Umbilical cord (tissue), 2 donors: Measurements from ENCODE around the gene HOXD11. TPM values are rescaled to one million over a fixed set of nuclear protein-coding genes. Genes with fewer than 3 reads are reported as not detected.

Experiments
- DNase-seq: peaks from one replicate; pipeline ENCODE4 v3.0.0-alpha.2; 2015; ENCODE audit warnings: low spot score
- total RNA-seq: library from RNA; depleted of rRNA; stranded (reverse); fragments of >200 nt; gene quantifications from one replicate; pipeline ENCODE4 v1.2.3, GENCODE V29; 2014; ENCODE audit warnings: low replicate concordance; ENCODE audit not compliant: insufficient read depth

Gene HOXD11
- total RNA-seq, 1 donor from 2014 or later, result 18.1 TPM

DNA sequence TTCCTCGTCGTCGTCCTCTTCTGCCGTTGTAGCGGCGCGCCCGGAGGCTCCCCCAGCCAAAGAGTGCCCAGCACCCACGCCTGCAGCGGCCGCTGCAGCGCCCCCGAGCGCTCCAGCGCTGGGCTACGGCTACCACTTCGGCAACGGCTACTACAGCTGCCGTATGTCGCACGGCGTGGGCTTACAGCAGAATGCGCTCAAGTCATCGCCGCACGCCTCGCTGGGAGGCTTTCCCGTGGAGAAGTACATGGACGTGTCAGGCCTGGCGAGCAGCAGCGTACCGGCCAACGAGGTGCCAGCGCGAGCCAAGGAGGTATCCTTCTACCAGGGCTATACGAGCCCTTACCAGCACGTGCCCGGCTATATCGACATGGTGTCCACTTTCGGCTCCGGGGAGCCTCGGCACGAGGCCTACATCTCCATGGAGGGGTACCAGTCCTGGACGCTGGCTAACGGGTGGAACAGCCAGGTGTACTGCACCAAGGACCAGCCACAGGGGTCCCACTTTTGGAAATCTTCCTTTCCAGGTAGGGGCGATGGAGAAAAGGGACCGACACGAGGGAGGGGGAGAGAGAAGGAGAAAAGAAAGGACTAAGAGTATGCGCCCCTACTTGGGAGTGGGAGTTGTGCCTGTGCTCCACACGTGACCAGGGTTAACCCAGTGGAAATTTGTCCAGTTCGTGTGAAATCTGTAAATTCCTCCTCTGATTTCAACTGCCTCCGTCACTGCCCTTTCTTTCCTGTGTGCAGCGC lies 13.8 kb upstream of the HOXD11 start:
- no peak for DNase-seq

GRCh38 chr2:176093898-176094249 lies 13.2 kb upstream of the HOXD11 start:
- DNase-seq, result no peak

DNA sequence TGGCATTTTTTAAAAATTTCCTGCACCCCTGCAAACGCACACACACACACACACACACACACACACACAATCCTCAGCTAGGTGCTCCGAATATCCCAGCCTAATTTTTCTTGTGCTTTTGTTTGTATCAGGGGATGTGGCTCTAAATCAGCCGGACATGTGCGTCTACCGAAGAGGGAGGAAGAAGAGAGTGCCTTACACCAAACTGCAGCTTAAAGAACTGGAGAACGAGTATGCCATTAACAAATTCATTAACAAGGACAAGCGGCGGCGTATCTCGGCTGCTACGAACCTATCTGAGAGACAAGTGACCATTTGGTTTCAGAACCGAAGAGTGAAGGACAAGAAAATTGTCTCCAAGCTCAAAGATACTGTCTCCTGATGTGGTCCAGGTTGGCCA lies 12.7 kb upstream of the HOXD11 start:
- DNase-seq, result no peak

GRCh38 chr2:176095421-176095820 lies 11.7 kb upstream of the HOXD11 start:
- DNase-seq, result no peak

GRCh38 chr2:176096243-176096985 lies 10.7 kb upstream of the HOXD11 start:
- DNase-seq, result peak; percentile 38

DNA sequence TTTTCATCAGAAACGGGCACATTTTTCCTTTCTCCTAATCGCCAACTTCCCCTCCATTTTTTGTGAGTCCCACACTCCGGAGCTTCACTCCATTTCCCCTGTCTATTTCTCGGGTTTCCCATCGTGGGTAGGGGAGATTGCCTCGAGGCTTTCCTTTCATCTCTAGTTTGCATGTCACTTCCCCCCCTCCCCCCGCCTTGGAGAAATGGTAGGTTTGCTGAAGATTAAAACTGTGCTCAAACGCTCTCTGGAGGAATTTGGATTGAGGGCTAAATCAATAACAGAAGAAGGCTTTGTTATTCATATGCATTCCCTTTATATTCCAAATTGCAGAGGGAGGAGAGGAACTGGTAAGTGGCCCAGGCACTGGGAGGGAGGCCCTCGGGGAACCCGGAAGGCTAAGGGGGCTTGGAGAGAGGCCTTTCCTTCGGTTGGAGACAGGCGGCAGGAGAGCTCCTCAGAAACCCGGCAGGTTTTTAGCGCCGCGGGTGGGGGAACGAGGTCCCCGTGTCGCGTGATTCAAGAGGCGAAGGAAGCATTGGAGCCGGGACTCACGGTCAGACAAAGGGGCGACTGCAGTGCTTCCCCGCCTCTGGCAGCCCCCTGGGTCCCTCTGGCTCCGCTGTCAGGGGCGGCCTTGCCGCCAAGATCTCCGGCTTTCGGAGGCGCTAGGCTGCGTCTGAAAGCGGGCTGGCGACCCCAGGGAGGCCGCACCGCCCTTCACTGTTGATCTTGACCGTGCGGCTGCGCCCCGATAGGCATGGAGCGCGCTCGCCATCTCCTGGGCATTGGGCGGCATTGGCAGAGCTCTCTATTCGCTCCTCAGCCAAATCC lies 9.9 kb upstream of the HOXD11 start:
- peak; percentile 84 for DNase-seq

GRCh38 chr2:176097820-176098365 lies 9.2 kb upstream of the HOXD11 start:
- DNase-seq, result no peak

DNA sequence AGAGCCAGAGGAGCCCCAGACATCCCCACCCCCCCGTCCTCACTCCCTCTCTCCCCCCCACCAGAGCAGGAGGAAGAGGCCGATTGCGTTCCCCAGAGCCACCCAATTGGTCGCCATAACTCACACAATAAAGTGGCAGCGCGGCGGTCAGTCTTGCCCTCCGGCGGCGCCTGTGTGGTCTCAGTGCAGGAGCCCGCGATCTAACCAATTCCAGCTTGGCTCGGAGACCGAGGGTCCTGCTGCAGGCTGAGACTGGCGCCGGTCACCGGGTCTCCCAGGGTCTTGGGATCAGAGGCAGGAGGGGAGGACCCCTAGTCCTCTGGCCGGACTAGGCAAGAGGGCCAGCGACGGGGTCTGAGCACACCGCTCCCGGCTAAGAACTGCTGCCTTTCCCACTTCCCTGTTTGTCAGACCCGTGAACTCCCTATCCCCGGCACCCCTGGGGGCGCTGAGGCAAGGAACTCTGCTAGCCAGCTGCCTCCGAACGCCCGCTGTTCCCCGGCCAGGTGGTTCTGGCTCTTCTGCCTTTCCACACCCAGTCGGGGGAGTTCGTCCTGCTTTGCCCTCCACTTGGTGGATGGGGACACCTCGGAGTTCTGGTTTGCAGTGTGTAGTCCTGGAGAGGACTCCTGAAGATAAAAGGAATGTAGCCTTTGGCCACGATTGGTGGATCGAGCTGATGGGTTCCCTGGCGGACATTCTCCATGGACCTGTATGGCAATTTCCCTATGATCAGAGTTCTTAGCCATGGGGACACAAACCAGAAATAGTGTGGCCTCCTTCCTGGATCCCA lies 8.5 kb upstream of the HOXD11 start:
- no peak for DNase-seq

DNA sequence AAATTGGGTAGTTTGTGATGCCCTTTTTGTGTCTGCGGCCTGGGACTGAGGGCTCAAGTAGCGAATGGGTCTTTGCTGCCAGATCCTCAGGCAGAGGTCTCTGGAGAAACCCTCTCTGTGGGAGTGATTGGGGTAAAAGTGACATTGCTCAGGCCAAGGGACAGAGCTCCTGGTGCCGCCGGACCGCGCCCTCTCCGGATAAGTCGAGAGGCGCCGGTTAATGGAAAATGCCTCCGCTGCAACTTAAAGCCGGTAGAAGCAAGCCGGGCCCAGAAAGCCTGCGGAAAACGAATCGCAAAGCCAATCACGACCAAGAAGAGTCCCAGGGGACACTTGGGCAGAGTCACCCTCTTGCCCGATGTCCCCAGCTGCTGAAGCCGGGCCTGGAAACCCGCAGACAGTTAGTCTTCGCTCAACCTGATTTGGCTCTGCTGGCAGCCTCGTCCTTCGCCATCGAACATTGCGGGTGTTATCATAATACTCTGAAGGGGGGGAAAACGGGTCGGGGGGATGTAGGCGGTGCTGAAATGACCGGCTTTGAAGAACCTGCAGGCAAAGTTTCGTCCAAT lies 7.8 kb upstream of the HOXD11 start:
- DNase-seq, result no peak

DNA sequence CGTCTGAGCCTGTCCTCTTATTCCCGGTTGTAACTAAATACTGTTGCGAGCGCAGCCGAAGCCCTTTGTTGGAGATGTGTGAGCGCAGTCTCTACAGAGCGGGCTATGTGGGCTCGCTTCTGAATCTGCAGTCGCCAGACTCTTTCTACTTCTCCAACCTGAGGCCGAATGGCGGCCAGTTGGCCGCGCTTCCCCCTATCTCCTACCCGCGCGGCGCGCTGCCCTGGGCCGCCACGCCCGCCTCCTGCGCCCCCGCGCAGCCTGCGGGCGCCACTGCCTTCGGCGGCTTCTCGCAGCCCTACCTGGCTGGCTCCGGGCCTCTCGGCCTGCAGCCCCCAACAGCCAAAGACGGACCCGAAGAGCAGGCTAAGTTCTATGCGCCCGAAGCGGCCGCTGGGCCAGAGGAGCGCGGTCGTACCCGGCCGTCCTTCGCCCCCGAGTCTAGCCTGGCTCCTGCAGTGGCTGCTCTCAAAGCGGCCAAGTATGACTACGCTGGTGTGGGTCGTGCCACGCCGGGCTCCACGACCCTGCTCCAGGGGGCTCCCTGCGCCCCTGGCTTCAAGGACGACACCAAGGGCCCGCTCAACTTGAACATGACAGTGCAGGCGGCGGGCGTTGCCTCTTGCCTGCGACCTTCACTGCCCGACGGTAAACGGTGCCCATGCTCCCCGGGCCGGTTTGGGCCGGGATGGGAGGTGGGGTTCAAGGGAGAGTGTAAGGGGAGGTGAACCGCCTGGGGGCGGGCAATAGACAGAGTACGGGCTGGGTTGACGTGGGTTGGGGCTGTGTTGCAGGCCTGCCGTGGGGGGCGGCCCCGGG lies 7.1 kb upstream of the HOXD11 start, which contains the start of gene HOXD12:
Gene HOXD12 (plus strand): TSS at position 68 of the 819 bp plus-strand sequence. CDS start 7 bp downstream, at position 75.
- DNase-seq, result no peak

- no peak for DNase-seq
Measured at GRCh38 chr2:176100547-176101140, 6.4 kb upstream of the HOXD11 start.

- no peak for DNase-seq
Measured at GRCh38 chr2:176101216-176101830, 5.8 kb upstream of the HOXD11 start.

GRCh38 chr2:176101842-176102241 lies 5.2 kb upstream of the HOXD11 start:
- no peak for DNase-seq

DNA sequence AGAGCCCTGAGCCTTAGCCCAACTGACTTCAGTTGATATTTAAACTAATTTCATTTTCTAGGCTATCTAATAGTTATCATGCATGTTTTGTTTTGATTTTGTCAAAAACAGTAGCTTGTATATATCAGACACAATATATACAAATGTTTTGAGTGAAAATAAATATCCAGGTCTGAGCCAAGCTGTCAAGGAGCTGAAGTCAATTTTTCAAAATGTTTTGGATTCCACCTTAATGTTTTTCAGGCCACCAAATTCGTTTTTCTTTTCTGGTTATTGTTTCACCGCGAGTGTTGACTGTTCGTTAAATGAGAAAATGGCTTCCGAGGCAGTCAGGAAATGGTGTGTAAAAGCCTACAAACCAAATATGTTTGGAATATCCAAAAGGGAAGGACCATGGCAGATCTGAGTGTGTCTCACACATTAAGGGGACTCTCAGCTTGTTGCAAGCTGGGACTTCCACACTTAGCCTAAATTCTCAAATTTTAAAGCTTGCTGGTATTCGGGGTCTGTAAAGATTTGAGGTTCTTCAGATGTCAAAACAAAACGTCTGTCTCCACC lies 4.7 kb upstream of the HOXD11 start:
- DNase-seq, result no peak

DNA sequence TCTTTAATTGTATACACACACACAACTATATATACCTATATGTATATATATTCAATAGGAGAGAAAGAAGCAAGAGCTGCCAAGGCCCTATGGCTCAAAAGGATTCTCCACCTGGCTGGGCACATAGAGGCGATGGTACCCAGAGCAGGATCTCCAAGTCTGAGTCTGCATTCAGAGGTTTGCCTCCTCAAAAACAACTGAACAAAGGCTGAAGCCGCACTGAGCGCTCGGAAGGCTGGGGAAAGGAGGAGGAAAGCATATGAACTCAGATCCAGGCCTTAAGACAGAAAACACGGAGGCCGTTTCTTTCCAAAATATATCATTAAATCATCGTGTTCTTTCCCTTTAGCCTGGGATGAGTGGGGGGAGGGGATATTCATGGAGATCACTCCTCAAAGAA lies 3.9 kb upstream of the HOXD11 start:
- peak; percentile 33 for DNase-seq

GRCh38 chr2:176103742-176104315 lies 3.3 kb upstream of the HOXD11 start:
- DNase-seq, result peak; percentile 51

GRCh38 chr2:176104316-176105077 lies 2.6 kb upstream of the HOXD11 start:
- peak; percentile 94 for DNase-seq
